NT2/D1 (cell line): ENCODE measurements around the gene CAMTA1.

Source experiments
- DNase-seq: peaks from one replicate; pipeline ENCODE4 v3.0.0-alpha.2; 2011; ENCODE audit warnings: low read depth, low spot score
- H3K27me3 ChIP-seq: 2 replicates; pipeline ENCODE4 v1.6.0; 2011; ENCODE audit warnings: mild to moderate bottlenecking; ENCODE audit not compliant: insufficient read length, insufficient read depth
- H3K36me3 ChIP-seq: 2 replicates; pipeline ENCODE4 v1.6.1; 2011; ENCODE audit warnings: mild to moderate bottlenecking, low read length, mixed read lengths; ENCODE audit not compliant: insufficient read depth, insufficient read length
- H3K4me1 ChIP-seq: 2 replicates; pipeline ENCODE4 v1.5.1; 2011; ENCODE audit not compliant: insufficient read depth, insufficient read length
- H3K4me3 ChIP-seq: 2 replicates; pipeline ENCODE4 v1.5.1; 2011; ENCODE audit warnings: low read depth; ENCODE audit not compliant: insufficient read length
- H3K9ac ChIP-seq: 2 replicates; pipeline ENCODE4 v1.6.0; 2011; ENCODE audit warnings: low read depth; ENCODE audit not compliant: insufficient read length
- H3K9me3 ChIP-seq: 2 replicates; pipeline ENCODE4 v1.5.1; 2011; ENCODE audit warnings: mild to moderate bottlenecking, low read length; ENCODE audit not compliant: insufficient read depth
- SUZ12 ChIP-seq: IDR thresholded peaks from 2 replicates; pipeline ENCODE4 v1.6.1; 2011; ENCODE audit not compliant: insufficient read length, insufficient read depth; ENCODE audit errors: extremely low read depth
- YY1 ChIP-seq: IDR thresholded peaks from 2 replicates; pipeline ENCODE4 v1.6.1; 2011; ENCODE audit not compliant: insufficient read length, insufficient read depth
- ZNF274 ChIP-seq: IDR thresholded peaks from 2 replicates; pipeline ENCODE4 v1.6.1; 2011; ENCODE audit warnings: mild to moderate bottlenecking, low read depth, low read length

CAMTA1 gene

GRCh38 chr1:7110321-7110720, 325.1 kb downstream of the CAMTA1 start:
- H3K9ac ChIP-seq, result no peak overlapping the region
- no peaks in the 10 kb centered on the region for H3K27me3 ChIP-seq
- H3K4me3 ChIP-seq, result no peak overlapping the region
- TF ChIP-seq SUZ12 (no peak), ZNF274 (no peak), YY1 (no peak)
- no peak for DNase-seq
- H3K36me3 ChIP-seq, result no peaks in the 10 kb centered on the region
- no peaks in the 10 kb centered on the region; the same call in 1 of the 2 replicates for H3K9me3 ChIP-seq
- H3K4me1 ChIP-seq, result no peaks in the 10 kb centered on the region

GRCh38 chr1:7111853-7112252, 326.6 kb downstream of the CAMTA1 start:
- Histone ChIP-seq H3K9ac (no peak overlapping the region), H3K9me3 (peaks cover 9% of the 10 kb centered on the region; the same call in 1 of the 2 replicates), H3K27me3 (no peaks in the 10 kb centered on the region), H3K4me1 (no peaks in the 10 kb centered on the region), H3K4me3 (no peak overlapping the region), H3K36me3 (no peaks in the 10 kb centered on the region)
- TF ChIP-seq ZNF274 (no peak), YY1 (no peak), SUZ12 (no peak)
- no peak for DNase-seq

- Histone ChIP-seq H3K4me1 (no peaks in the 10 kb centered on the region), H3K36me3 (no peaks in the 10 kb centered on the region), H3K9ac (no peak overlapping the region), H3K4me3 (no peak overlapping the region), H3K27me3 (no peaks in the 10 kb centered on the region), H3K9me3 (peaks cover 9% of the 10 kb centered on the region; the same call in 1 of the 2 replicates)
- TF ChIP-seq YY1, result no peak
- no peak for TF ChIP-seq SUZ12
- no peak for TF ChIP-seq ZNF274
- no peak for DNase-seq
Observed at GRCh38 chr1:7113136-7113535, 327.9 kb downstream of the CAMTA1 start.

GRCh38 chr1:7113822-7114221, 328.6 kb downstream of the CAMTA1 start:
- DNase-seq, result no peak

GRCh38 chr1:7116001-7116400, 330.7 kb downstream of the CAMTA1 start:
- Histone ChIP-seq H3K9ac (no peak overlapping the region), H3K4me1 (peaks cover 2% of the 10 kb centered on the region), H3K9me3 (peaks cover 22% of the 10 kb centered on the region; the same call in 1 of the 2 replicates), H3K27me3 (no peaks in the 10 kb centered on the region), H3K36me3 (no peaks in the 10 kb centered on the region), H3K4me3 (no peak overlapping the region)
- DNase-seq, result no peak
- no peak for TF ChIP-seq YY1
- no peak for TF ChIP-seq ZNF274
- no peak for TF ChIP-seq SUZ12

More at GRCh38 chr1:7113822-7114221, 328.6 kb downstream of the CAMTA1 start:
- Histone ChIP-seq H3K4me3 (no peak overlapping the region), H3K36me3 (no peaks in the 10 kb centered on the region), H3K9ac (no peak overlapping the region), H3K4me1 (peaks cover 2% of the 10 kb centered on the region), H3K27me3 (no peaks in the 10 kb centered on the region), H3K9me3 (peaks cover 9% of the 10 kb centered on the region; the same call in 1 of the 2 replicates)
- no peak for TF ChIP-seq SUZ12
- no peak for TF ChIP-seq YY1
- TF ChIP-seq ZNF274, result no peak

GRCh38 chr1:7117399-7118281, 332.4 kb downstream of the CAMTA1 start:
- Histone ChIP-seq H3K4me3 (no peak overlapping the region), H3K36me3 (no peaks in the 10 kb centered on the region), H3K4me1 (peaks cover 8% of the 10 kb centered on the region), H3K9me3 (peaks cover 22% of the 10 kb centered on the region; the same call in 1 of the 2 replicates), H3K27me3 (no peaks in the 10 kb centered on the region), H3K9ac (peak overlapping the region; percentile 50)
- DNase-seq, result peak; percentile 72
- TF ChIP-seq ZNF274 (no peak), SUZ12 (no peak), YY1 (peak; percentile 11)

- Histone ChIP-seq H3K4me3 (no peak overlapping the region), H3K9me3 (peaks cover 22% of the 10 kb centered on the region; the same call in 1 of the 2 replicates), H3K27me3 (no peaks in the 10 kb centered on the region), H3K9ac (no peak overlapping the region), H3K36me3 (no peaks in the 10 kb centered on the region), H3K4me1 (peaks cover 8% of the 10 kb centered on the region)
- TF ChIP-seq SUZ12 (no peak), YY1 (no peak), ZNF274 (no peak)
- no peak for DNase-seq
Observed at GRCh38 chr1:7119156-7119555, 333.9 kb downstream of the CAMTA1 start.
